ENCODE data around the gene FGFRL1. TPM values are rescaled to one million over a fixed set of nuclear protein-coding genes. Genes with fewer than 3 reads are reported as not detected.

FGFRL1 gene
- polyA plus RNA-seq, 2 of the 4 experiments (the other 2 are of a cell fraction), result 4.7 to 11.2 TPM

GRCh38 chr4:985123-985830 is 26.1 kb upstream of the FGFRL1 start:
- CTCF ChIA-PET, result no interaction called here
- Histone ChIP-seq H3K4me1 (peaks cover 10% of the 10 kb centered on the region; the same call in 2 of the 3 replicates), H3K27ac (peak overlapping the region in 1 of 2 experiments; percentile 44; a peak in 3 of 6 replicates), H3K4me2 (peak overlapping the region; percentile 83), H3K4me3 (no peak overlapping the region), H3K9me3 (no peaks in the 10 kb centered on the region)
- TF ChIP-seq HOXA7 (CRISPR knock-in tag; IDR thresholded peaks at IDR 0.05), result no peak
- no peak for TF ChIP-seq CBX2 (IDR thresholded peaks at IDR 0.05; ENCODE audit: borderline replicate concordance, low read depth)
- no peak for TF ChIP-seq USF2 (IDR thresholded peaks at IDR 0.05)
- TF ChIP-seq E2F6 (IDR thresholded peaks at IDR 0.05; ENCODE audit: borderline replicate concordance, low read depth), result no peak
- no peak for TF ChIP-seq EHF (CRISPR knock-in tag; IDR thresholded peaks at IDR 0.05)
- TF ChIP-seq HMGXB4 (CRISPR knock-in tag; IDR thresholded peaks at IDR 0.05; ENCODE audit: borderline replicate concordance), result no peak
- TF ChIP-seq MAX (IDR thresholded peaks at IDR 0.05), result no peak
- TF ChIP-seq MAFK (IDR thresholded peaks at IDR 0.05; ENCODE audit: partially characterized antibody), result no peak
- no peak for TF ChIP-seq NR3C1 (IDR thresholded peaks at IDR 0.05)
- no peak for TF ChIP-seq HOXB13 (CRISPR knock-in tag; IDR thresholded peaks at IDR 0.05; ENCODE audit: low read depth)
- no peak for TF ChIP-seq JUN (IDR thresholded peaks at IDR 0.05)
- TF ChIP-seq CBX8 (IDR thresholded peaks at IDR 0.05), result no peak
- DNase-seq (ENCODE audit: low read depth in 1 of 2, low spot score in 1 of 2) (peak in 1 of 2 experiments; percentile 46), ATAC-seq (peak; percentile 17 to 18; a peak in 3 of 6 replicates), FAIRE-seq (no peak)
- WGBS (ENCODE audit: missing lambda C conversion rate), result 76% methylated on average over 11 of the region's 23 CpGs
- POLR2A ChIA-PET, result no interaction called here

- Histone ChIP-seq H3K9me3 (no peaks in the 10 kb centered on the region), H3K4me2 (peak overlapping the region; percentile 83), H3K27ac (peak overlapping the region; percentile 81 to 99), H3K4me3 (peak overlapping the region; percentile 55), H3K4me1 (peaks cover 10% of the 10 kb centered on the region; the same call in 2 of the 3 replicates)
- ATAC-seq, result peak in 1 of 2 experiments; percentile 5; a peak in 3 of 6 replicates
- ChIA-PET POLR2A (interaction anchor here (1.0 to 1.2 kb wide), 2 partner anchors 54 to 205 kb away, joined by 3 to 6 read pairs; partner anchors contain the start of genes GAK and TMEM175), CTCF (interaction anchor here (1.0 to 1.6 kb wide), 8 partner anchors 8 to 120 kb away, joined by 3 to 7 read pairs (median 3); no protein-coding TSS in a partner anchor)
- FAIRE-seq, result no peak
- 4% methylated on average over 14 of the region's 14 CpGs for WGBS (ENCODE audit: missing lambda C conversion rate)
- TF ChIP-seq ZFP36 (IDR thresholded peaks at IDR 0.05; ENCODE audit: borderline replicate concordance, partially characterized antibody), result no peak
- DNase-seq (ENCODE audit: low read depth in 1 of 2, low spot score in 1 of 2), result no peak
These were observed 25.0 kb upstream of the FGFRL1 start for GRCh38 chr4:986428-986878.

GRCh38 chr4:986879-987623 is 24.4 kb upstream of the FGFRL1 start, which contains the start of gene IDUA:
TSS of gene IDUA (plus strand) at chr4:987044. CDS start at chr4:987085, 41 bp downstream.
- H3K4me1 ChIP-seq, result peaks cover 12% of the 10 kb centered on the region
- ChIA-PET POLR2A (interaction anchor here (0.8 to 1.2 kb wide), 3 partner anchors 12 to 206 kb away, joined by 3 to 6 read pairs (median 4); partner anchors contain the start of genes GAK and TMEM175), CTCF (interaction anchor here (0.6 to 1.6 kb wide), 11 partner anchors 9 to 244 kb away, joined by 3 to 7 read pairs (median 3); no protein-coding TSS in a partner anchor)
- H3K9me3 ChIP-seq, result no peaks in the 10 kb centered on the region
- H3K4me3 ChIP-seq, result peak within 1 kb of the TSS; percentile 55
- ATAC-seq (peak; percentile 83 to 88), DNase-seq (ENCODE audit: low read depth in 1 of 2, low spot score in 1 of 2) (peak; percentile 58 to 68), FAIRE-seq (no peak)
- WGBS (ENCODE audit: missing lambda C conversion rate), result 0% methylated on average over 2 of the region's 69 CpGs
- H3K27ac ChIP-seq, result peak within 1 kb of the TSS; percentile 81 to 99
- H3K4me2 ChIP-seq, result peak within 1 kb of the TSS; percentile 83
- TF ChIP-seq NFE2L2 (conservative IDR thresholded peaks at IDR 0.05; ENCODE audit: low read length) (no peak), MYC (IDR thresholded peaks at IDR 0.05; ENCODE audit: borderline replicate concordance, low read length) (no peak), POLR2AphosphoS2 (conservative IDR thresholded peaks at IDR 0.05; ENCODE audit: low read length) (no peak), RAD21 (conservative IDR thresholded peaks at IDR 0.05 in 1 of 2, IDR thresholded peaks at IDR 0.05 in 1 of 2) (peak; percentile 35 to 47; a peak in 3 of 5 replicates), CBX2 (IDR thresholded peaks at IDR 0.05; ENCODE audit: borderline replicate concordance, low read depth) (no peak), HES2 (IDR thresholded peaks at IDR 0.05) (no peak), FOXS1 (CRISPR knock-in tag; IDR thresholded peaks at IDR 0.05) (no peak), PBX3 (IDR thresholded peaks at IDR 0.05) (no peak), EHMT2 (IDR thresholded peaks at IDR 0.05; ENCODE audit: low read depth) (no peak), ZFP36 (IDR thresholded peaks at IDR 0.05; ENCODE audit: borderline replicate concordance, partially characterized antibody) (no peak), MAZ (IDR thresholded peaks at IDR 0.05; ENCODE audit: borderline replicate concordance, low read depth, low read length) (no peak), HEYL (CRISPR knock-in tag; IDR thresholded peaks at IDR 0.05) (no peak), ZSCAN20 (CRISPR knock-in tag; IDR thresholded peaks at IDR 0.05) (no peak), CEBPB (IDR thresholded peaks at IDR 0.05) (no peak), EHF (CRISPR knock-in tag; IDR thresholded peaks at IDR 0.05) (no peak), CBX8 (IDR thresholded peaks at IDR 0.05) (no peak), ZNF302 (CRISPR knock-in tag; IDR thresholded peaks at IDR 0.05) (no peak), HOXB13 (CRISPR knock-in tag; IDR thresholded peaks at IDR 0.05; ENCODE audit: low read depth) (no peak)
